Loucy (cell line): ENCODE data around the gene YIPF1.

Source experiments
- H2AFZ ChIP-seq: fragments of 200-600 bp; sonication (generic); 2 replicates; pipeline ENCODE4 v1.6.0; 2016; ENCODE audit warnings: antibody characterized with exemption, mild to moderate bottlenecking, low read length, moderate library complexity
- H3F3A ChIP-seq: fragments of 200-600 bp; 2 replicates; pipeline ENCODE4 v1.6.0; 2016; ENCODE audit warnings: antibody characterized with exemption, low read depth, mild to moderate bottlenecking
- H3K27me3 ChIP-seq: fragments of 200-600 bp; sonication (generic); 2 replicates; pipeline ENCODE4 v1.6.1; 2014; ENCODE audit warnings: low read length, mild to moderate bottlenecking; ENCODE audit not compliant: insufficient read depth, poor library complexity, severe bottlenecking
- H3K36me3 ChIP-seq: fragments of 200-600 bp; sonication (generic); 2 replicates; pipeline ENCODE4 v1.6.1; 2016; ENCODE audit warnings: low read length; ENCODE audit not compliant: insufficient read depth
- H3K4me1 ChIP-seq: fragments of 200-600 bp; sonication (generic); 2 replicates; pipeline ENCODE4 v1.5.1; 2014; ENCODE audit warnings: low read length, mild to moderate bottlenecking; ENCODE audit not compliant: insufficient read depth, poor library complexity, severe bottlenecking
- H3K4me2 ChIP-seq: fragments of 200-600 bp; sonication (generic); 2 replicates; pipeline ENCODE4 v1.6.0; 2014; ENCODE audit warnings: antibody characterized with exemption, low read length, low read depth, mild to moderate bottlenecking; ENCODE audit not compliant: poor library complexity, severe bottlenecking
- H3K4me3 ChIP-seq: fragments of 200-600 bp; sonication (generic); 2 replicates; pipeline ENCODE4 v1.5.1; 2014; ENCODE audit warnings: low read length, mild to moderate bottlenecking, mixed read lengths; ENCODE audit not compliant: poor library complexity, severe bottlenecking
- H3K79me2 ChIP-seq: fragments of 200-600 bp; sonication (generic); 2 replicates; pipeline ENCODE4 v1.6.1; 2014; ENCODE audit warnings: low read length; ENCODE audit not compliant: insufficient read depth
- H3K9ac ChIP-seq: fragments of 200-600 bp; sonication (generic); 2 replicates; pipeline ENCODE4 v1.6.0; 2014; ENCODE audit warnings: mild to moderate bottlenecking, low read depth, low read length, moderate library complexity; ENCODE audit not compliant: poor library complexity, severe bottlenecking
- H3K9me2 ChIP-seq: fragments of 200-600 bp; sonication (generic); replicated peaks from 2 replicates; pipeline ENCODE4 v1.6.1; 2016; ENCODE audit warnings: low read depth, low read length, mixed read lengths
- H3K9me3 ChIP-seq: fragments of 200-600 bp; sonication (generic); 2 replicates; pipeline ENCODE4 v1.6.1; 2014; ENCODE audit warnings: mild to moderate bottlenecking, antibody characterized with exemption, low read length, low read depth; ENCODE audit not compliant: insufficient read depth
- H4K20me1 ChIP-seq: fragments of 200-600 bp; sonication (generic); 2 replicates; pipeline ENCODE4 v1.6.0; 2014; ENCODE audit warnings: antibody characterized with exemption, low read length, mild to moderate bottlenecking; ENCODE audit not compliant: insufficient read depth, poor library complexity, severe bottlenecking
- CTCF ChIP-seq: fragments of 200-600 bp; sonication (generic); conservative IDR thresholded peaks from 2 replicates; pipeline ENCODE4 v1.5.1; 2014; ENCODE audit warnings: mild to moderate bottlenecking, antibody characterized with exemption, low read length
- EZH2phosphoT487 ChIP-seq: fragments of 200-600 bp; IDR thresholded peaks from 2 replicates; pipeline ENCODE4 v1.6.1; 2018; ENCODE audit warnings: antibody characterized with exemption, mild to moderate bottlenecking, moderate library complexity, borderline replicate concordance

YIPF1 gene

GRCh38 chr1:53896635-53897229 is 7.1 kb upstream of the YIPF1 start:
- Histone ChIP-seq H3K4me1 (no peaks in the 10 kb centered on the region), H3K9me3 (no peaks in the 10 kb centered on the region), H3K79me2 (no peaks in the 10 kb centered on the region), H3K4me2 (no peak overlapping the region), H3K4me3 (no peak overlapping the region), H3K27me3 (no peaks in the 10 kb centered on the region), H4K20me1 (no peaks in the 10 kb centered on the region), H3F3A (no peaks in the 10 kb centered on the region), H3K9ac (no peak overlapping the region), H3K36me3 (no peaks in the 10 kb centered on the region), H3K9me2 (no peaks in the 10 kb centered on the region), H2AFZ (no peak overlapping the region)
- no peak for TF ChIP-seq CTCF
- TF ChIP-seq EZH2phosphoT487: no peak

- no peaks in the 10 kb centered on the region for H3F3A ChIP-seq
Observed at GRCh38 chr1:53895421-53895820, 5.8 kb upstream of the YIPF1 start.

GRCh38 chr1:53894644-53895043 is 5.0 kb upstream of the YIPF1 start:
- no peaks in the 10 kb centered on the region for H4K20me1 ChIP-seq
- no peak overlapping the region for H3K9ac ChIP-seq
- H3K36me3 ChIP-seq: no peaks in the 10 kb centered on the region

More at GRCh38 chr1:53895421-53895820, 5.8 kb upstream of the YIPF1 start:
- H3K4me3 ChIP-seq: no peak overlapping the region
- H4K20me1 ChIP-seq: no peaks in the 10 kb centered on the region
- peaks cover 3% of the 10 kb centered on the region for H3K4me1 ChIP-seq
- H3K79me2 ChIP-seq: no peaks in the 10 kb centered on the region
- H3K4me2 ChIP-seq: no peak overlapping the region
- H3K27me3 ChIP-seq: no peaks in the 10 kb centered on the region
- H3K36me3 ChIP-seq: no peaks in the 10 kb centered on the region
- no peaks in the 10 kb centered on the region for H3K9me3 ChIP-seq
- H3K9ac ChIP-seq: no peak overlapping the region
- TF ChIP-seq EZH2phosphoT487: no peak
- TF ChIP-seq CTCF: no peak
- no peak overlapping the region for H2AFZ ChIP-seq
- no peaks in the 10 kb centered on the region for H3K9me2 ChIP-seq

More at GRCh38 chr1:53894644-53895043, 5.0 kb upstream of the YIPF1 start:
- no peak overlapping the region for H2AFZ ChIP-seq
- TF ChIP-seq CTCF: no peak
- no peak for TF ChIP-seq EZH2phosphoT487
- H3F3A ChIP-seq: no peaks in the 10 kb centered on the region
- no peaks in the 10 kb centered on the region for H3K79me2 ChIP-seq
- no peaks in the 10 kb centered on the region for H3K9me2 ChIP-seq
- no peaks in the 10 kb centered on the region for H3K27me3 ChIP-seq
- no peak overlapping the region for H3K4me2 ChIP-seq
- H3K9me3 ChIP-seq: no peaks in the 10 kb centered on the region
- H3K4me1 ChIP-seq: peaks cover 8% of the 10 kb centered on the region
- H3K4me3 ChIP-seq: no peak overlapping the region
